HG02642 (cell line): ENCODE results near the gene DZANK1.
A peak's percentile ranks its signal among the peaks of the same experiment; 100 is the strongest.
"Not testable (repeated sequence)": the region's sequence is repeated elsewhere in the genome, so short reads cannot be mapped to it uniquely, and the experiment has no call there.

ENCODE experiments used
- ATAC-seq: cut with Tn5 transposase; IDR thresholded peaks from one replicate; pipeline ENCODE4 v1.9.1; 2021; ENCODE audit warnings: mild to moderate bottlenecking; ENCODE audit not compliant: unreplicated experiment, poor library complexity

The DZANK1 gene

DNA sequence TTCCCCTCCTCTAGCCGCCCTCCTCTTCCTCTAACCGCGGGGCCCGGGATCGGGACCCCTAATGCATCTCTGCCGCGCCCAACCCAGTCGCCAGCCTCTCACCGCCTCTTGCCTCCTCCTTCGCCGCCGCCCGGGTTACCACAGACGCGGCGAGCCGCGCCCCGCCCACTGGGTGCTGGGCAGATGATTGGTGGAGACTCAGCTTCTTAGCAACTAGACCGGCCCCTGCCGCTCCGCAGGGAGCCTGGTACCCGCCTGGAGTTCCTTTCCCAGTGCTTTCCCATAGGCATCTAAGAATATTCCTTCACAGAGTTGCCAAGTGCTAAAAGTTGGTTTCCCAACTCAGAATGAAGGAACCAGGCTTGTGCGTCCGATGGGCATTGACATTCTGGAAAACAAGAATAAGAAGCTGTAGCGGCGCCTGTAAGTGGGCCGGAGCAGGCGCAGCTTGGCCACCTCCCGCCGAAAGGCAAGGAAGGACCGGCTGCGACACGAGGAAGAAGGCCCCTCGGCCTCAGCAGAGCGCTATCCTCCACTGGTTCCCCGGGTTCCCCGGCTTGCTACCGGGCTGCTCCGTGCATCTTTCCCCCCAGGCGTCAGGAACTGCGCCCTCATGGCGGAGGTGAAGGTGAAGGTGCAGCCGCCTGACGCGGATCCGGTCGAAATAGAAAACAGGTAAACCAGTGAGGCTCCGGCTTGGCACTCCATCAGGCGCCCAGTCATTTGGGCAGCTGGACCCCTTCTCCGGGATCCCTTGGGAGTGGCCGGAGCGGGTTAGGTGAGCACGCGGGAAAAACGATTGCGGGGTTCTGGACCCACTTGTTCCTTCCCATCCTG, at the start of gene DZANK1, which contains the start of gene POLR3F:
TSS of gene DZANK1 (minus strand) at position 137 of the 837 bp plus-strand sequence. CDS start 1,672 bp downstream, outside the sequence.
TSS of gene POLR3F (plus strand) at position 497 of the 837 bp plus-strand sequence. CDS start at position 614, 117 bp downstream.
- peak; percentile 98 for ATAC-seq

DNA sequence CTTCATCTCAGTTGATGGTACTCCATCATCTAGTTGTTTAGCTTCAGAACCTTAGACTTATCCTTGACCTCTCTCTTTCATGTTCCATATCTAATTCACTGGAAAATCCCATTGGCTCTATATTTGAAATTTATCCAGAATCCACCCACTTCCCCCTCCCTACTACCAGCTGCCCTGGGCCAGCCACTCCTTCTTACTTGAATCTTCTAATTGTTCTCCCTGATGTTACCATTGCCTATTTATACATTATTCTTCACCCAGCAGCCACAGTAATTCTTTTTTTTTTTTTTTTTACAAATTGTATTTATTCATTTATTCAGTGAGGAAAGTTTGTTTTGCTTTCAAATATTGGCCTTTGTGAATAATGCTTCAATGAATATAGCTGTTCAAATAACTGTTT, 49.1 kb upstream of the DZANK1 start:
- no peak for ATAC-seq

DNA sequence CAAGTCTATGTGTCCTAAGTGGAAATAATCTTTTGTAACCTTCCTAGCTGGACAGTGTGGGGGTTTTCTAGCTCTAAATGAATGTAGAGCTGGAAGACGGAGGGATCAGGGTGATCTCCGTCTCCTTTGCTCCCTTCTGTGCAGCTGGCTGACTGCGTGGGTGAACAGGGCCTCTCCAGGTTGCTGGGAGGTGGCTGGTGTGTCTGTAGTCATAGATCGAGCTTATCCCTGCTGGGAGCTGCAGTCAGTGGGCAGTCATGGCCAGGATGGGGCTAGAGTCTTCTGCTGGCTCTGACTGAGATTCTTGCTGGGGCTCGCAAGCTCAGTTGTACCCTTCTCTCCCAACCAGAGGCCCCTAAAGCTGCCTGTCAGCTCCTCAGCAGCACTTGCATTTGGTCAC, 47.3 kb upstream of the DZANK1 start:
- no peak for ATAC-seq

DNA sequence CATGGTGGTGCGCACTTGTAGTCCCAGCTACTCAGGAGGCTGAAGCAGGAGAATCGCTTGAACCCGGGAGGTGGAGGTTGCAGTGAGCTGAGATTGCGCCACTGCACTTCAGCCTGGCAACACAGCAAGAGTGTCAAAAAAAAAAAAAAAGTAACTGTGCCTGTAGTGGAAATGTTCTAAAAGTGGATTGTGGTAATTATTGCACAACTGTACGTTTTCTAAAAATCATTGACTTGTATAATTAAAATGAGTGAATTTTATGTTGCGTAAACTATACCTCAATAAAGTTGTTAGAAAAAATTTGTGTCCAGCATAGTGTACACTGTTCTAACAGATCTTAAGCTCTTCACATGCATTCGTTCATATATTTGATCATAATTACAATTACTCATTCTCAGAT, 46.4 kb upstream of the DZANK1 start:
- no peak for ATAC-seq

DNA sequence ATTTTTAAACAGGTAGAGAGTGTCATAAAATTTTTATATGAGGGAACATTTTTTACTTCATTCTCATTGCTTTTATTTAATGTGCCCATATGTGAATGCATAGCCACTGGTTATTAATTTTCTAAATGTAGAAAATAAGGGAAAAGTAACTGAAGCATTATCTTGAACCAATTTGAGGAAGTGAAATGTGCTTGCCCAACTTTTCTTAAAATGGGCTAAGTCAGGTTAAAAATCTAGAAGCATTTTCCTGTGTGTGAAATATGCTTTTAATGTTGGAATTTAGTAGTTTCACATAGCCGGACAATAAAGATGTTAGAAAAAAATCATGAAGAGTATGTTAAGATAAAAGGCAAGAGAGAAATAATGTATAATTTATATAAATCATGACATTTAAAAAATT, 44.7 kb upstream of the DZANK1 start:
- ATAC-seq, result no peak

DNA sequence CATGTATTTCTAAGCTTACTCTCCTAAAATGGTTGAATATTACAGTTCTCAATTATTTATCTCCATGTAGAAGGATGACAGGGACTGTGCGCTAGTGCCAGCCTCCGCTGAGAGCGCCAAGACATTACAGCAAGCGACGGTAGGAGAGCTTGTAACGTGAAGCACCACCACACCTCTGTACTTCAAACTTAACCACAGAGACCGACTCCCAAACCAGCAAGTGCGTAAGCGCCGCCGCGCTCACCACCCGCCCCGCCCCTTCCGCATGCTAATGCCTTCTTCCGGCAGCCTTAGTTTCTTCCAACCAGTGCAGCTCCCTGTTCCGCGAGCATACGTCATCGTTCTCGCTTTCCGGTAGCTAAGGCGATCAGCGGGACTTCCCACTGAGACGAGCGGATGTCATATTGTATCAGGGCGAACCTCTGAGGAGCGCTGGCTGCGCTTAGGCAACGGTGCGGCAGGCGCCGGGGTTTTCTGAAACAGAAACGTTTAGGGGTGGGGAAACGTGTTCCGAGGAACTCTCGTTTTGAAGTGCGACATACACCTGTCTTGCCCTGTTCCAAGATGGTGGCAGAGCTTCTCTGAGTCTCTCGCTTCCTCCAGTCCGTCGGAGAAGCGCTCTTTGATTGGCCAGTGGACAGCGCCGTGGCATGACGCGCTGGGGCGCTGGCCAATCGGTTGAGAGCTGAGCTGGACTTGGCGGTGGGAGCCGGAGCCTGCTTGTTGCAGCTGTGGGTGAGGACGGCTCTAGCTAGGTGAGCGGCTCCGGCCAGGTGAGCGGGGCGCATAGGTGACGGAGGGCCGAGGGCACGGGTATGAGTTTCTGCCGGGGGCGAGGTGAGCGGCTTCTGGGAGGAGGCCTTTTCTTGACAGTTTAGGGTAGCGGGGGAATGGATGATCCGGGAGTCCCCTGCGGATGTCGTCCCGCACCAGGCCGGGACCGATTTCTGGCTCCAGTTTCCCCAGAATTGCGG, 40.7 kb upstream of the DZANK1 start, which contains the start of gene SEC23B:
TSS of gene SEC23B (plus strand) at position 723 of the 974 bp plus-strand sequence. CDS start 2,896 bp downstream, outside the sequence.
- peak; percentile 96 for ATAC-seq

DNA sequence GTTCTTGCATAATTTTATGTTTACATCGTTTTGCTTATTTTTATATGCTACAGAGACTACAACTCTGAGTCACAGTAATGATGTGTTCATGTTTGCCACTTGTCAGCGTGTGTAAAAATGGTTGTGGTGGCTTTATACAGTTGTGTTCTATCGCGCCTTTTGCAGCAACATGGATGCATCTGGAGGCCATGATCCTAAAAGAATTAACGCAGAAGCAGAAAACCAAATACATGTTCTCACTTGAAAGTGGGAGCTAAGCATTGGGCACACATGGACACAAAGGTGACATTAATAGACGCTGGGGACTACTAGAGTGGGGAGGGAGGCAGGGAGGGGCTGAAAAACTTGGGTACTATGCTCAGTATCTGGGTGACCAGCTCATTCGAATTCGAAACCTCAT, 39.9 kb upstream of the DZANK1 start:
- ATAC-seq, result no peak

DNA sequence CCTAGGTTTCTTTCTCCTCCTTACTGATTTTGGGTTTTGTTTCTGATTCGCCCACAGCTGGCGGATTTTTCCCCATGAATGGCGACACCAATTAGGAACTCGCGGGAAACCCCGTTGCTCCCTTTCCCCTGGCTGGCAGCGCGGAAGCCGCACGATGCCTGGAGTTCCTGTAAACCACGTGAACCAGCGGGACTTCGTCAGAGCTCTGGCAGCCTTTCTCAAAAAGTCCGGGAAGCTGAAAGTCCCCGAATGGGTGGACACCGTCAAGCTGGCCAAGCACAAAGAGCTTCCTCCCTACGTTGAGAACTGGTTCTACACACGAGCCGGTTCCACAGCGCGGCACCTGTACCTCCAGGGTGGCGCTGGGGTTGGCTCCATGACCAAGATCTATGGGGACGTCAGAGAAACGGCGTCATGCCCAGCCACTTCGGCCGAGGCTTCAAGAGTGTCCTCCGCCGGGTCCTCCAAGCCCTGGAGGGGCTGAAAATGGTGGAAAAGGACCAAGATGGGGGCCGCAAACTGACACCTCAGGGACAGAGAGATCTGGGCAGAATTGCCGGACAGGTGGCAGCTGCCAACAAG, 37.7 kb upstream of the DZANK1 start:
- no peak for ATAC-seq

DNA sequence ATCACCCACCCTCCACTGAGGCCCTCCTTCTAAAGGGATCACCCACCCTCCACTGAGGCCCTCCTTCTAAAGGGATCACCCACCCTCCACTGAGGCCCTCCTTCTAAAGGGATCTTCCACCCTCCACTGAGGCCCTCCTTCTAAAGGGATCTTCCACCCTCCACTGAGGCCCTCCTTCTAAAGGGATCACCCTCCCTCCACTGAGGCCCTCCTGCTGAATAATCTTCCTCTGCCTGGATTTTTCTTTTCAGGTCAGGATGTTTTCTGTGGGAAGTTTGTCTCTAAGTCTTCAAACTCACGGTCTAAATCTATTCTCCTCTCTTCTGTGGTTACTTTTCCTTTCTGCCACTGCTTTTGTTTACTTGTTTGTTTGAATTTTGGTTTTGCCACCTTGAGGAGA, 34.8 kb upstream of the DZANK1 start:
- not testable (repeated sequence) for ATAC-seq

DNA sequence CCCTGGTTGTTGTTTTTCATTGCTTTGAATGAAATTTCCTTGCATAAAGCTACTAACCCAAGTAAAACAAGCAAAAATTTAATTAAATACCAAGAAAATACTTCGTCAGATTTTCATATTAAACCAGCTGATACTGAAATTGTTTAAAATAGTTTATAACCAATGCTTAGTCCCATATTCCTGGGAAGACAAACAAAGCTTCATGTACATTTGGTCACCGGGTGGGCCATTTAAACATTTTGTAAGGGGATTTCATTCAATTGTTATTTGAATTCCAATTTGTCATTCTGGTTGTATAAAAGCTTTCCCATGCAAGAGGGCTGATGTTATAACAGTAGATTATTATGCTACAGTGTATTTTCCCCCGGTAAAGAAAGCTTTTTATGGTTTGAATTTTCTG, 30.8 kb upstream of the DZANK1 start:
- no peak for ATAC-seq

DNA sequence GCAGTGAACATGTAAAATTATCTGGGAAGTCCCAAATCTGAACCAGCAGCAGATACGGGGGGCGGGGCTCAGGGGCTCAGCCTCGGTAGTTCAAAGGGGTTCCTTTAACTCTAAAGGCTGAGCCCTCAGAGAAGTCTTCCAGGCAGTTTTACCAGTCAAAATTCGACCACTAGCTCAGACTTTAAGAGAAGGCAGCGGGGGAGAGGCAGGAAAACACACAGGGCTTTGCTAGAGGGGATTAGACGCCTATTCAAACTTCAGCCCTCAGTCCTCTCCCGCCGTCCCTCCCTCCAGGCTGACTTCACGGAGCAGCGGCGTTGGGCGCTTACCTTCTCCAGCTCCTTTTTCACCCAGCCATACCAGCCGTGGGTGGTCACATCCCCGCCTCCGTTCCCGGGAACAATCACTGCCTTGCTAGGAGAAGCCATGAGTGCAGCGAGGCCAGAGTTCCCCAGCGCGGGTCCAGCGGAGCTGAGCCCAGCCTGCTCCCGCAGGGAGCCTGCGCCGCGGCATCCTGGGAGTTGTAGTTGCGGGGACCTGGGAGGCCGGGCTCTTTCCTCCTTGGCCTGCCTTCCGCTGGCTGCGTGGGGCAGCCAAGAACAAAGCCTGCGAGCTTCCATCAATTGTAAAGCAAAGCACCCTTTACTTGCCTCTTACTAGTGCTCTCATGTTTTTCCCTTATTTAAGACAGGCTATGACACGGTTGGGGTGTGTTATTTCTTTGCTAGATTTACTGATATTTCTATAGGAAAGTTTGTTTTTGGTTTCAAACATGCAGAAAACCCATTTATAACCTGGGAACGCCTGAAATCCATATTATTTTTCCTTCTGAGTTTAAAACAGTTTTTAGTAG, 30.1 kb upstream of the DZANK1 start, which contains the start of gene RBBP9:
TSS of gene RBBP9 (minus strand) at position 486 of the 853 bp plus-strand sequence. CDS start at position 428, 58 bp downstream.
- ATAC-seq, result peak; percentile 99

DNA sequence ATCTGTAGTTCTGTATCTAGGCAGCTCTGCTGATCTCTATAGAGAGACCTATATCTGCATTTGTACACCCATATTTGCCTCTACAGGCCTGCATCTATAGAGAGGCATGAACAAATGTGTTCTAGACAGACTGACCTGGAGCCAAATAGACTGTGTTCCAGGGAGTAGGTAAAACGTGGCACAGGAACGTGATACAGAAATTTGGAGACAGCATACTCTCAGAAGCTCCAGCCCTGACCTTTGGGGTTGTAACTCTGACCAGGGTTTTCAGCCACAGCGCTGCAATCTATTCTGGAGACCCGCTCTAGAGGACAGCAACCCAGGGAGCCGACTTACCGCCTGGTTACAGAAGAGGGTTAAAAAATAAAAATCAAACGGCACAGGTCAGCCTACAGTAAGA, 29.2 kb upstream of the DZANK1 start:
- ATAC-seq, result no peak

DNA sequence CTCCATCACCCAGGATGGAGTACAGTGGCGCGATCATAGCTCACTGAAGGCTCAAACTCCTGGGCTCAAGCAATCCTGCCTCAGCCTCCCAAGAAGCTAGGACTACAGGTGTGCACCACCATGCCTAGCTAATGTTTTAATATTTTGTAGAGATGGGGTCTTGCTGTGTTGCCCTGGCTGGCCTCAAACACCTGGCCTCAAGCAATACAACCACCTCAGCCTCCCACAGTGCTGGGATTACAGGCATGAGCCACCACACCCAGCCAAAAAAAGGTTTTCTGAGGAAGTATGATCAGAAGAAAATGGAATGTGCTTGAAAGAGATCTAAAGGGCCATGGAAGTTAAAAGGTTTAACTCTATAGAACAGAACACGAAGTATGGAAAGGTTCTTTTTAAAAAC, 21.5 kb upstream of the DZANK1 start:
- no peak for ATAC-seq

DNA sequence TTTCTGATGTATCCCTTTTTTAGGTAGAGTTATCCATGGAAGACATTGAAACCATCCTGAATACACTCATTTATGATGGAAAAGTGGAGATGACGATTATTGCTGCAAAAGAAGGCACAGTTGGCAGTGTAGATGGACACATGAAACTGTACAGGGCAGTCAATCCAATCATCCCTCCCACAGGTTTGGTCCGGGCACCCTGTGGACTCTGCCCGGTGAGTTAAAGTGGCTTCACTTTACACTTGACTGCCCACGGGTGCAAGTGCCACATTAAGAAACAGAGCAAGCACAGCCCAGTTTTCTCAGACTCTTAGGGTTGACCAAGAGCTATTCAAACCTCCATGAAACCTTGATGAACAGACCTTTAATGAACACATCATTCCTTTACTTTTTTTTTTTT, 14.8 kb upstream of the DZANK1 start:
- no peak for ATAC-seq

DNA sequence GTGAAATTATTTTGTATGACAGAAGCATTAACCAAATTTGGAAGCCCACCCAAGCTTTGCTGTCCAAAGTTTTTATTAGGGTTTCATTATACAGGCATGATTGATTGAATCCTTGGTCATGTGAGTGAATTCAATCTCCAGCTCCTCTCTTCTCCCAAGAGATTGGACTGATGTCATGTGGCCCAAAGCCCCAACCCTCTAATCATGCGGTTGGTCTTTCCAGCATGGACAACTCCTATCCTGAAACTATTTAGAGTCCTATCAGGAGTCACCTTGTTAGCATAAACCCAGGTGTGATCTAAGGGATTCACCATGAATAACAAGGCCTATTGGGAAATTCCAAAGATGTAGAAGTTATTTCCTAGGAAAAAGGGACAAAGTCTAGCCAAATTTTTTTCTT, 11.0 kb upstream of the DZANK1 start:
- ATAC-seq, result no peak

DNA sequence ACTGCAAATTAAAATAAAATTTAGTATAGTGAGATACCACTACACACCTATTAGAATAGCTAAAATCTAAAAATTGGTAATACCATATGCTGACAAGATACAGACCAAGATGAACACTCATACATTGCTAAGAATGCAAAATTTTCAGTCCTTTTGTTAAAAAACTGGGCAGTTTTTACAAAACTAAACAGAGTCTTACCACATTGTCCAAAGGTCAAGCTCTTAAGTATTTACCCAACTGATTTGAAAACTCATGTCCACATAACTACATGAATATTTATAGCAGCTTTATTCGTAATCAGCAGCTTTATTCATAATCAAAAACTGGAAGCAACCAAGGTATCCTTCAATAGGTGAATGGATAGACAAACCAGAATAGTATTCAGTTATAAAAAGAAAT, 10.4 kb upstream of the DZANK1 start:
- ATAC-seq, result no peak

DNA sequence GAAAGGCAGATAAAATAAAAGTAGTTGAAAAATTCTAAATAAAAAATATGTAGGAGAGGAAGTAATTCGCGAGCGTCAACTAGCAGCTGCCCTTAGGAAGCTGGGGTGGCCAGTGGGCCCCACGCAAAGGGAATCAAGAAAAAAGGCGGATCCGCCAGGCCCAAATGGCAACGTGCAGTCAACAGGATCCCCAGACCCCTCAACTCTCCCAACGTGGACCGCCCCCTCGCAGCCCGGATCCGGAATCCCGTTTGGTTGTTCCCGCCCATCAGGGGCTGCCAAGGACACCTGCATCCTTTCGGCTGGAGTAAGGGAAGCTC, 296 bp downstream of the DZANK1 start:
- ATAC-seq, result peak; percentile 31

DNA sequence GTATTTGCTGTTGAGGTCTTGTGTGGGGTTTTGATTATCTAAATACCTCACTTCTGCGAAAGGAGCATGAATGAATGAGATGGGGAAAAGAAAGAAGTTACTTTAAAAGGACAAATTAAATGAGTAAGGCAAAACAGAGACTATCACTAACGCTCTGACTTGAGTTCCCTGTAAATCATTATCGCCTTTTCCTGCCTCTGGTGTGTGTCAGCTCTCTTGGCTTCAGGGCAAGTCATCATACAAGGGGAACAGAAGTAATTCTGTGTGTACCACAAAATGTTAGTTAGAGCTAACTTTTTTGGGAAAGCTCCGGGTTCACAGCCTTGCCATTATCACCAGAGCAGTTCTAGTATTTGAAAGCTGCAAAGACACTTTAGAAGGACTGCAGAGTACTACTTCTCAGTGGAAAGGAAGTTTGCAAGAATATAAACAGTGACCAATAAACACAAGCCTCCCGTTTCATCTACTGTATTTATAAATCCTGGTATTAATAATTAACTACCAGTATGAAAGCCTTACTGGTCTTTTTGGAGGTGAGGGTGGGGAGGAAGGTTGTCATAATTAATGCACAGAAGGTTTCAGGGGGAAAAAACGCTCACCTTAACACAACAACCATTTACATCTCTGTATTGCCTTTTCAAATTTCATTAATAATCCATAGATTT, 1.2 kb downstream of the DZANK1 start:
- ATAC-seq, result no peak

DNA sequence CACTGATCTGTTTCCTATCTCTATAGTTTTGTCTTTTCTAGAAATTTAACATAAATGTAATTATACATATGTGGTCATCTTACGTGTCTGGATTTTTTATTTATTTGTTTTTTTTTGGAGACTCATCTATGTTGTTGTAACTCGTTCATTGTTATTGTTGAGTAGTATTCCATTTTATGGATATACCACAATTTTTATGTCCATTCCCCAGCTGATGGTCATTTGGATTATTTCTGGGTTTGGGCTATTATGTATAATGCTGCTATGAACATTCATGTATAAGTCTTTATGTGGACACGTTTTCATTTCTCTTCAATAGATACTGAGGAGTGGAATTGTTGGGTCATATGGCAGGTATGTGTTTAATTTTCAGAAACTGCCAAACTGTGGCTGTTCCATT, 10.2 kb downstream of the DZANK1 start:
- no peak for ATAC-seq
